ENCODE results near the gene NME7. TPM values are rescaled to one million over a fixed set of nuclear protein-coding genes. Genes with fewer than 3 reads are reported as not detected.

Gene NME7
- total RNA-seq, 1 experiment from 2014 or later: 13.8 TPM

DNA sequence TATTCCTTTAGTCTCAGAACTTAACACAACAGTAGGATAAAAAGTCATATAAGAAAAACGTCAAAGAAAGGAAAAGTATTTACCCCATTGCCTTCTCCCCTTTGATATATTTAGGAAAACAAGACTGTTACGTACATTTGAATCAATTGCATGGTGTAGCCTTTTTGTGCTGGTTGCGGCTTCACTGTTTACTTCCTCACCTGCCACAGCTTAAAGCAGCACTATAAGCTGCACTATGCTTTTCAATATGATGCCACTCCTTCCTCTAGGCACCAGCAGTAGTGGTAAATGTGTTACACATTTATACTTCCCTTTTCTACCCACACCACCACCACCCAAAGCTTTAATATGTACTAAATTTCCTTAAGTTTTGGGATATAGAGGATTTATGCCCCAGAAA is 150.0 kb downstream of the NME7 start (continued):
- TF ChIP-seq ZNF232 (CRISPR knock-in tag; IDR thresholded peaks at IDR 0.05) (no peak), ZNF121 (CRISPR knock-in tag; IDR thresholded peaks at IDR 0.05) (no peak), FOXP1 (CRISPR knock-in tag; IDR thresholded peaks at IDR 0.05; ENCODE audit: borderline replicate concordance) (no peak), TEAD1 (CRISPR knock-in tag; IDR thresholded peaks at IDR 0.05) (no peak), OVOL2 (CRISPR knock-in tag; IDR thresholded peaks at IDR 0.05; ENCODE audit: borderline replicate concordance) (no peak)
- TF ChIP-seq, protein P1, sequence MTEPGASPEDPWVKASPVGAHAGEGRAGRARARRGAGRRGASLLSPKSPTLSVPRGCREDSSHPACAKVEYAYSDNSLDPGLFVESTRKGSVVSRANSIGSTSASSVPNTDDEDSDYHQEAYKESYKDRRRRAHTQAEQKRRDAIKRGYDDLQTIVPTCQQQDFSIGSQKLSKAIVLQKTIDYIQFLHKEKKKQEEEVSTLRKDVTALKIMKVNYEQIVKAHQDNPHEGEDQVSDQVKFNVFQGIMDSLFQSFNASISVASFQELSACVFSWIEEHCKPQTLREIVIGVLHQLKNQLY (CRISPR knock-in tag; IDR thresholded peaks at IDR 0.05): no peak
- TF ChIP-seq, protein P2, sequence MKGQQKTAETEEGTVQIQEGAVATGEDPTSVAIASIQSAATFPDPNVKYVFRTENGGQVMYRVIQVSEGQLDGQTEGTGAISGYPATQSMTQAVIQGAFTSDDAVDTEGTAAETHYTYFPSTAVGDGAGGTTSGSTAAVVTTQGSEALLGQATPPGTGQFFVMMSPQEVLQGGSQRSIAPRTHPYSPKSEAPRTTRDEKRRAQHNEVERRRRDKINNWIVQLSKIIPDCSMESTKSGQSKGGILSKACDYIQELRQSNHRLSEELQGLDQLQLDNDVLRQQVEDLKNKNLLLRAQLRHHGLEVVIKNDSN (CRISPR knock-in tag; IDR thresholded peaks at IDR 0.05): no peak

DNA sequence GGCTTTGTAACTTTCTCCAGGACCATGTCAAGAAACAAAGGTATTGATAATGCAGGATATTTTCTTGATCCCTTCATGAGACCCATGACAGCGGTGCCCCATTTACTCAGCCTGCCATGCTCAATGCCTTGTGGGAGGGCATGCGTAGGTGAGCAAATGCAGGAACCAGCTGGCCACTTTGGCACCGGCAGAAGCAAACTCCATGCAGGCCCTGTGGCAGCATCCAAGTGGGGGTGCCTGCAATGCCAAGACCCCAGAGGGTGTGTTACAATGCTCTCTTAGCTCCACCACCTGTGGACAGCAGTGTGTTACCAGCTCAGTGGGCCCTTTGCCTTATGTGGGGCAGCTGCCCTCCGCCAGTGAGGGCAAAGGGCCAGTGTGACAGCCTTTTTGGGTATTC is 153.0 kb downstream of the NME7 start:
- ATAC-seq: no peak
- H3K4me1 Mint-ChIP-seq: peaks cover 27% of the 10 kb centered on the region
- ChIA-PET POLR2A (no interaction called here), CTCF (no interaction called here)
- no peak for DNase-seq (ENCODE audit: low spot score)
- no peak for TF ChIP-seq NR2C2 (CRISPR knock-in tag; IDR thresholded peaks at IDR 0.05)
- TF ChIP-seq RORB (CRISPR knock-in tag; IDR thresholded peaks at IDR 0.05): no peak
- no peak for TF ChIP-seq CDX4 (CRISPR knock-in tag; IDR thresholded peaks at IDR 0.05; ENCODE audit: borderline replicate concordance)
- TF ChIP-seq, protein P3, sequence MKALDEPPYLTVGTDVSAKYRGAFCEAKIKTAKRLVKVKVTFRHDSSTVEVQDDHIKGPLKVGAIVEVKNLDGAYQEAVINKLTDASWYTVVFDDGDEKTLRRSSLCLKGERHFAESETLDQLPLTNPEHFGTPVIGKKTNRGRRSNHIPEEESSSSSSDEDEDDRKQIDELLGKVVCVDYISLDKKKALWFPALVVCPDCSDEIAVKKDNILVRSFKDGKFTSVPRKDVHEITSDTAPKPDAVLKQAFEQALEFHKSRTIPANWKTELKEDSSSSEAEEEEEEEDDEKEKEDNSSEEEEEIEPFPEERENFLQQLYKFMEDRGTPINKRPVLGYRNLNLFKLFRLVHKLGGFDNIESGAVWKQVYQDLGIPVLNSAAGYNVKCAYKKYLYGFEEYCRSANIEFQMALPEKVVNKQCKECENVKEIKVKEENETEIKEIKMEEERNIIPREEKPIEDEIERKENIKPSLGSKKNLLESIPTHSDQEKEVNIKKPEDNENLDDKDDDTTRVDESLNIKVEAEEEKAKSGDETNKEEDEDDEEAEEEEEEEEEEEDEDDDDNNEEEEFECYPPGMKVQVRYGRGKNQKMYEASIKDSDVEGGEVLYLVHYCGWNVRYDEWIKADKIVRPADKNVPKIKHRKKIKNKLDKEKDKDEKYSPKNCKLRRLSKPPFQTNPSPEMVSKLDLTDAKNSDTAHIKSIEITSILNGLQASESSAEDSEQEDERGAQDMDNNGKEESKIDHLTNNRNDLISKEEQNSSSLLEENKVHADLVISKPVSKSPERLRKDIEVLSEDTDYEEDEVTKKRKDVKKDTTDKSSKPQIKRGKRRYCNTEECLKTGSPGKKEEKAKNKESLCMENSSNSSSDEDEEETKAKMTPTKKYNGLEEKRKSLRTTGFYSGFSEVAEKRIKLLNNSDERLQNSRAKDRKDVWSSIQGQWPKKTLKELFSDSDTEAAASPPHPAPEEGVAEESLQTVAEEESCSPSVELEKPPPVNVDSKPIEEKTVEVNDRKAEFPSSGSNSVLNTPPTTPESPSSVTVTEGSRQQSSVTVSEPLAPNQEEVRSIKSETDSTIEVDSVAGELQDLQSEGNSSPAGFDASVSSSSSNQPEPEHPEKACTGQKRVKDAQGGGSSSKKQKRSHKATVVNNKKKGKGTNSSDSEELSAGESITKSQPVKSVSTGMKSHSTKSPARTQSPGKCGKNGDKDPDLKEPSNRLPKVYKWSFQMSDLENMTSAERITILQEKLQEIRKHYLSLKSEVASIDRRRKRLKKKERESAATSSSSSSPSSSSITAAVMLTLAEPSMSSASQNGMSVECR (CRISPR knock-in tag; IDR thresholded peaks at IDR 0.05; ENCODE audit: borderline replicate concordance): no peak
- TF ChIP-seq ZNF512 (CRISPR knock-in tag; IDR thresholded peaks at IDR 0.05; ENCODE audit: borderline replicate concordance): no peak
- TF ChIP-seq ZBTB43 (CRISPR knock-in tag; IDR thresholded peaks at IDR 0.05): no peak
- no peak for TF ChIP-seq FOXJ3 (CRISPR knock-in tag; IDR thresholded peaks at IDR 0.05; ENCODE audit: borderline replicate concordance)
- no peak for TF ChIP-seq CREM (CRISPR knock-in tag; IDR thresholded peaks at IDR 0.05)
- no peak for TF ChIP-seq HMGA2 (CRISPR knock-in tag; IDR thresholded peaks at IDR 0.05)
- TF ChIP-seq AFF4 (CRISPR knock-in tag; IDR thresholded peaks at IDR 0.05; ENCODE audit: borderline replicate concordance): no peak
- TF ChIP-seq, protein P4, sequence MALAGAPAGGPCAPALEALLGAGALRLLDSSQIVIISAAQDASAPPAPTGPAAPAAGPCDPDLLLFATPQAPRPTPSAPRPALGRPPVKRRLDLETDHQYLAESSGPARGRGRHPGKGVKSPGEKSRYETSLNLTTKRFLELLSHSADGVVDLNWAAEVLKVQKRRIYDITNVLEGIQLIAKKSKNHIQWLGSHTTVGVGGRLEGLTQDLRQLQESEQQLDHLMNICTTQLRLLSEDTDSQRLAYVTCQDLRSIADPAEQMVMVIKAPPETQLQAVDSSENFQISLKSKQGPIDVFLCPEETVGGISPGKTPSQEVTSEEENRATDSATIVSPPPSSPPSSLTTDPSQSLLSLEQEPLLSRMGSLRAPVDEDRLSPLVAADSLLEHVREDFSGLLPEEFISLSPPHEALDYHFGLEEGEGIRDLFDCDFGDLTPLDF (CRISPR knock-in tag; IDR thresholded peaks at IDR 0.05): no peak
- TF ChIP-seq OVOL2 (CRISPR knock-in tag; IDR thresholded peaks at IDR 0.05; ENCODE audit: borderline replicate concordance): no peak
- TF ChIP-seq SP1 (CRISPR knock-in tag; conservative IDR thresholded peaks at IDR 0.05): no peak
- TF ChIP-seq GRHL2 (CRISPR knock-in tag; IDR thresholded peaks at IDR 0.05; ENCODE audit: insufficient replicate concordance, severe bottlenecking): no peak
- no peaks in the 10 kb centered on the region for H3K36me3 Mint-ChIP-seq
- no peaks in the 10 kb centered on the region for H3K27me3 Mint-ChIP-seq (ENCODE audit: low read depth)
- no peaks in the 10 kb centered on the region for H3K9me3 Mint-ChIP-seq
- no peak overlapping the region for H3K27ac Mint-ChIP-seq
- no peak overlapping the region for H3K4me3 Mint-ChIP-seq

All from WTC11 (cell line).